T-helper 1 cell treated with Interleukin-12 subunit alpha and Interleukin-12 subunit beta and Interleukin-4 antibody, amounts not matched to agents 30 μg/mL and 1 μg/mL, for 36 hours (primary cell): Measurements from ENCODE around the gene TUSC1.
"Not testable (repeated sequence)": the region's sequence is repeated elsewhere in the genome, so short reads cannot be mapped to it uniquely, and the experiment has no call there.

Experiments used
- H3K27ac Mint-ChIP-seq: one replicate; pipeline ENCODE4 v1.8.0; 2021; ENCODE audit warnings: mild to moderate bottlenecking, mixed read lengths
- H3K27me3 Mint-ChIP-seq: one replicate; pipeline ENCODE4 v1.8.0; 2021; ENCODE audit warnings: low read depth, mixed read lengths
- H3K36me3 Mint-ChIP-seq: one replicate; pipeline ENCODE4 v1.8.0; 2021; ENCODE audit warnings: low read depth, mixed read lengths
- H3K4me1 Mint-ChIP-seq: one replicate; pipeline ENCODE4 v1.8.0; 2021; ENCODE audit warnings: low read depth, mixed read lengths
- H3K4me3 Mint-ChIP-seq: one replicate; pipeline ENCODE4 v1.8.0; 2021; ENCODE audit warnings: mild to moderate bottlenecking, moderate library complexity, mixed read lengths
- H3K9me3 Mint-ChIP-seq: one replicate; pipeline ENCODE4 v1.8.0; 2021; ENCODE audit warnings: mixed read lengths

The TUSC1 gene

GRCh38 chr9:25678147-25678666, at the start of gene TUSC1:
Gene TUSC1 (minus strand): TSS chr9:25678444. CDS start chr9:25678312, 132 bp downstream.
- no peak within 1 kb of the TSS for H3K27ac Mint-ChIP-seq
- H3K9me3 Mint-ChIP-seq, result no peaks in the 10 kb centered on the region
- peak within 1 kb of the TSS; percentile 42 for H3K4me3 Mint-ChIP-seq

GRCh38 chr9:25726871-25727410, 48.7 kb upstream of the TUSC1 start:
- Mint-ChIP-seq H3K27me3 (no peaks in the 10 kb centered on the region), H3K4me1 (no peaks in the 10 kb centered on the region), H3K9me3 (peaks cover 9% of the 10 kb centered on the region), H3K36me3 (no peaks in the 10 kb centered on the region), H3K27ac (no peak overlapping the region), H3K4me3 (no peak overlapping the region)

More at GRCh38 chr9:25678147-25678666, at the start of gene TUSC1:
- H3K36me3 Mint-ChIP-seq, result no peaks in the 10 kb centered on the region
- H3K27me3 Mint-ChIP-seq, result peaks cover 12% of the 10 kb centered on the region
- H3K4me1 Mint-ChIP-seq, result no peaks in the 10 kb centered on the region

- no peaks in the 10 kb centered on the region for H3K36me3 Mint-ChIP-seq
- peaks cover 4% of the 10 kb centered on the region for H3K9me3 Mint-ChIP-seq
- no peaks in the 10 kb centered on the region for H3K4me1 Mint-ChIP-seq
- no peaks in the 10 kb centered on the region for H3K27me3 Mint-ChIP-seq
- no peak overlapping the region for H3K27ac Mint-ChIP-seq
- H3K4me3 Mint-ChIP-seq, result no peak overlapping the region
Observed at GRCh38 chr9:25724424-25724823, 46.2 kb upstream of the TUSC1 start.

GRCh38 chr9:25716220-25716872, 38.1 kb upstream of the TUSC1 start:
- Mint-ChIP-seq H3K36me3 (no peaks in the 10 kb centered on the region), H3K27me3 (no peaks in the 10 kb centered on the region), H3K27ac (no peak overlapping the region), H3K9me3 (peaks cover 24% of the 10 kb centered on the region), H3K4me1 (no peaks in the 10 kb centered on the region), H3K4me3 (no peak overlapping the region)

GRCh38 chr9:25709941-25710340, 31.7 kb upstream of the TUSC1 start:
- Mint-ChIP-seq H3K9me3 (peaks cover 12% of the 10 kb centered on the region), H3K36me3 (no peaks in the 10 kb centered on the region), H3K27ac (no peak overlapping the region), H3K4me1 (no peaks in the 10 kb centered on the region), H3K27me3 (no peaks in the 10 kb centered on the region), H3K4me3 (no peak overlapping the region)

GRCh38 chr9:25704800-25705199, 26.6 kb upstream of the TUSC1 start:
- Mint-ChIP-seq H3K27ac (no peak overlapping the region), H3K4me1 (no peaks in the 10 kb centered on the region)

GRCh38 chr9:25703701-25704357, 25.6 kb upstream of the TUSC1 start:
- no peak overlapping the region for H3K27ac Mint-ChIP-seq
- H3K9me3 Mint-ChIP-seq, result no peaks in the 10 kb centered on the region
- no peak overlapping the region for H3K4me3 Mint-ChIP-seq
- H3K4me1 Mint-ChIP-seq, result no peaks in the 10 kb centered on the region
- H3K36me3 Mint-ChIP-seq, result no peaks in the 10 kb centered on the region
- H3K27me3 Mint-ChIP-seq, result no peaks in the 10 kb centered on the region

More at GRCh38 chr9:25704800-25705199, 26.6 kb upstream of the TUSC1 start:
- Mint-ChIP-seq H3K36me3 (no peaks in the 10 kb centered on the region), H3K27me3 (no peaks in the 10 kb centered on the region), H3K9me3 (no peaks in the 10 kb centered on the region), H3K4me3 (no peak overlapping the region)

- Mint-ChIP-seq H3K4me1 (no peaks in the 10 kb centered on the region), H3K27me3 (no peaks in the 10 kb centered on the region), H3K27ac (no peak overlapping the region), H3K4me3 (no peak overlapping the region), H3K9me3 (no peaks in the 10 kb centered on the region), H3K36me3 (no peaks in the 10 kb centered on the region)
Observed at GRCh38 chr9:25702536-25702935, 24.3 kb upstream of the TUSC1 start.

- H3K36me3 Mint-ChIP-seq, H3K9me3 Mint-ChIP-seq, H3K27ac Mint-ChIP-seq, H3K27me3 Mint-ChIP-seq, H3K4me3 Mint-ChIP-seq, H3K4me1 Mint-ChIP-seq: not testable (repeated sequence)
Observed at GRCh38 chr9:25700899-25701298, 22.7 kb upstream of the TUSC1 start.

GRCh38 chr9:25700430-25700829, 22.2 kb upstream of the TUSC1 start:
- no peaks in the 10 kb centered on the region for H3K27me3 Mint-ChIP-seq
- H3K4me1 Mint-ChIP-seq, result no peaks in the 10 kb centered on the region
- no peaks in the 10 kb centered on the region for H3K36me3 Mint-ChIP-seq
- no peak overlapping the region for H3K4me3 Mint-ChIP-seq
- no peak overlapping the region for H3K27ac Mint-ChIP-seq
- H3K9me3 Mint-ChIP-seq, result peaks cover 3% of the 10 kb centered on the region

GRCh38 chr9:25691786-25692185, 13.5 kb upstream of the TUSC1 start:
- H3K36me3 Mint-ChIP-seq, result no peaks in the 10 kb centered on the region
- no peaks in the 10 kb centered on the region for H3K27me3 Mint-ChIP-seq
- no peak overlapping the region for H3K4me3 Mint-ChIP-seq
- H3K4me1 Mint-ChIP-seq, result no peaks in the 10 kb centered on the region
- no peak overlapping the region for H3K27ac Mint-ChIP-seq
- H3K9me3 Mint-ChIP-seq, result peaks cover 7% of the 10 kb centered on the region

- Mint-ChIP-seq H3K27me3 (no peaks in the 10 kb centered on the region), H3K27ac (no peak overlapping the region), H3K36me3 (no peaks in the 10 kb centered on the region), H3K9me3 (no peaks in the 10 kb centered on the region), H3K4me3 (no peak overlapping the region), H3K4me1 (no peaks in the 10 kb centered on the region)
Observed at GRCh38 chr9:25684321-25684720, 6.1 kb upstream of the TUSC1 start.

- no peak overlapping the region for H3K27ac Mint-ChIP-seq
- H3K4me3 Mint-ChIP-seq, result no peak overlapping the region
- H3K9me3 Mint-ChIP-seq, result no peaks in the 10 kb centered on the region
- H3K4me1 Mint-ChIP-seq, result no peaks in the 10 kb centered on the region
- H3K36me3 Mint-ChIP-seq, result no peaks in the 10 kb centered on the region
- H3K27me3 Mint-ChIP-seq, result peaks cover 12% of the 10 kb centered on the region
Observed at GRCh38 chr9:25681266-25681665, 3.0 kb upstream of the TUSC1 start.

GRCh38 chr9:25678846-25679360, 659 bp upstream of the TUSC1 start:
- peaks cover 12% of the 10 kb centered on the region for H3K27me3 Mint-ChIP-seq
- H3K36me3 Mint-ChIP-seq, result no peaks in the 10 kb centered on the region

More at GRCh38 chr9:25678846-25679360, 659 bp upstream of the TUSC1 start:
- Mint-ChIP-seq H3K4me1 (no peaks in the 10 kb centered on the region), H3K9me3 (no peaks in the 10 kb centered on the region), H3K4me3 (no peak overlapping the region), H3K27ac (no peak overlapping the region)
